Esophagus squamous epithelium (tissue), 4 donors: Measurements from ENCODE around the gene SPEF2.

Experiments used
- CTCF ChIP-seq, 6 experiments: fragments of 450-650 bp in 4 of 6; fragments of 200-600 bp in 2 of 6; sonication (generic) in 2 of 6; IDR thresholded peaks; one replicate each; pipeline ENCODE4 v1.5.1; 2016 to 2019; ENCODE audit warnings: antibody characterized with exemption in 6 of 6, mild to moderate bottlenecking in 4 of 6, moderate library complexity in 4 of 6
- POLR2A ChIP-seq, 4 donors: fragments of 450-650 bp; IDR thresholded peaks; one replicate each; pipeline ENCODE4 v1.6.1; 2017; ENCODE audit warnings: antibody characterized with exemption in 4 of 4, mild to moderate bottlenecking in 4 of 4, moderate library complexity in 3 of 4

GRCh38 chr5:35687961-35688360 lies 70.3 kb downstream of the SPEF2 start:
- no peak for TF ChIP-seq POLR2A (IDR thresholded peaks at IDR 0.05)
- TF ChIP-seq CTCF (IDR thresholded peaks at IDR 0.05) = no peak
